ENCODE measurements around the gene NRP1. TPM values are rescaled to one million over a fixed set of nuclear protein-coding genes. Genes with fewer than 3 reads are reported as not detected.

NRP1 gene
- total and polyA plus RNA-seq, 4 donors: 14.6 to 55.6 (median 37.8) TPM

DNA sequence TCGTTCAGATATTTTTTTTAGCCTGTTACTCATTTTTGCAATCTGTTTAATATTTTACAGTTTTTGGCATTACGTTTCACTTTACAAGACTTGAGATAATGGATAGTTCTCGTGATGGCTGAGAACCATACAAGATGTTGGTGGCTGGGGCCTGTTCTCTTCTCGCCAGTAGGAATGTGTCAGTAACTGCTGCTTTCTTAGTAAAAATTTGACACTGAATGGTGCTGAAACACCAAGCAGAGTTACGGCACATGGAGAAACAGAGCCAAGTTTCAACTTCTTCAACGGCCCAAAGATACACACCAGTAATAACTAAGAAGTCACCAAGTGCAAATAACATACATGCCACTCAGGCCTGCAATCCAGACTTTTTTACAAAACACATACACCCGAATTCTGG is 130.4 kb downstream of the NRP1 start:
- Histone ChIP-seq H3K4me3 (ENCODE audit: low read depth in 1 of 3, low read length in 3 of 3) (no peak overlapping the region), H3K9me3 (ENCODE audit: control insufficient read depth in 4 of 4, low read length in 3 of 4) (no peaks in the 10 kb centered on the region), H3K27ac (ENCODE audit: low read depth in 1 of 2, low read length in 2 of 2) (no peak overlapping the region), H3K27me3 (ENCODE audit: control insufficient read depth in 4 of 4, insufficient read depth in 4 of 4, low read length in 3 of 4) (no peaks in the 10 kb centered on the region), H3K9ac (ENCODE audit: low read depth in 1 of 2, low read length in 2 of 2) (no peak overlapping the region), H3K36me3 (ENCODE audit: control insufficient read depth in 4 of 4, insufficient read depth in 3 of 4, low read depth in 1 of 4, low read length in 3 of 4) (peaks cover 0 to 22% (median 8%) of the 10 kb centered on the region in 4 donors), H3K4me1 (ENCODE audit: control insufficient read depth in 4 of 4, insufficient read depth in 4 of 4, low read length in 3 of 4) (peaks cover under 1 to 4% (median 2%) of the 10 kb centered on the region in 4 donors)
- no peak for TF ChIP-seq NR2F2 (IDR thresholded peaks at IDR 0.05)
- TF ChIP-seq, protein P1, sequence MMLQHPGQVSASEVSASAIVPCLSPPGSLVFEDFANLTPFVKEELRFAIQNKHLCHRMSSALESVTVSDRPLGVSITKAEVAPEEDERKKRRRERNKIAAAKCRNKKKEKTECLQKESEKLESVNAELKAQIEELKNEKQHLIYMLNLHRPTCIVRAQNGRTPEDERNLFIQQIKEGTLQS (IDR thresholded peaks at IDR 0.05): no peak
- no peak for TF ChIP-seq RAD21 (IDR thresholded peaks at IDR 0.05)
- TF ChIP-seq HNF4G (IDR thresholded peaks at IDR 0.05): no peak
- no peak for TF ChIP-seq CTCF (IDR thresholded peaks at IDR 0.05; ENCODE audit: low read depth, low read length, missing input control)
- TF ChIP-seq ZBTB33 (IDR thresholded peaks at IDR 0.05): no peak
- TF ChIP-seq FOXA2 (IDR thresholded peaks at IDR 0.05): no peak
- no peak for TF ChIP-seq YY1 (IDR thresholded peaks at IDR 0.05)
- no peak for TF ChIP-seq MAX (IDR thresholded peaks at IDR 0.05)
- no peak for TF ChIP-seq GABPA (IDR thresholded peaks at IDR 0.05 in 1 of 2, conservative IDR thresholded peaks at IDR 0.05 in 1 of 2)
- no peak for TF ChIP-seq SP1 (IDR thresholded peaks at IDR 0.05)
- TF ChIP-seq RXRA (IDR thresholded peaks at IDR 0.05): no peak
- DNase-seq (ENCODE audit: low spot score): no peak
- WGBS: 77% methylated on average over 7 of the region's 7 CpGs

DNA sequence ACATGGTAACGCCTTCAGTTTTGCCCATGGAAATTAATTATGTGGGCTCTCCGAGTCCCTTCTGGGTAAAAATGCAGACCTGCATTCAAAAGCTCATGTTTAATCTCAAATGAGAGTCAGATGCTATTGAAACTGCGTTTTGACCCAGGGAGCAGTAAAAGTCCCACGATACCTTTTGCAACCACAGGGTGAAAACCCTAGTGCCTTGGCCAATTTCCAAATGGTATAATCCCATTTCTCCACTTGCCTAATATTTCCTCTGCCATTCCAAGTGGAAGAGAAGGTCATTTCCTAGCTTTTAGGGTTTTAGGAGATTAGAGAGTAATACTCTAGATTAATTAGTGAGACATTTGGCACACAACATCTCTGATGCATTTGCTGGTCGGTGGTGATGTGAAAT is 132.5 kb downstream of the NRP1 start:
- 70% methylated on average over 5 of the region's 5 CpGs for WGBS
- no peak overlapping the region for H3K27ac ChIP-seq (ENCODE audit: low read depth in 1 of 2, low read length in 2 of 2)
- H3K36me3 ChIP-seq (ENCODE audit: control insufficient read depth in 4 of 4, insufficient read depth in 3 of 4, low read depth in 1 of 4, low read length in 3 of 4): peaks cover 0 to 15% (median 7%) of the 10 kb centered on the region in 4 donors

More for the DNA sequence above, 132.5 kb downstream of the NRP1 start:
- Histone ChIP-seq H3K4me3 (ENCODE audit: low read depth in 1 of 3, low read length in 3 of 3) (no peak overlapping the region), H3K4me1 (ENCODE audit: control insufficient read depth in 4 of 4, insufficient read depth in 4 of 4, low read length in 3 of 4) (peaks cover 4 to 11% (median 10%) of the 10 kb centered on the region in 4 donors), H3K27me3 (ENCODE audit: control insufficient read depth in 4 of 4, insufficient read depth in 4 of 4, low read length in 3 of 4) (no peaks in the 10 kb centered on the region), H3K9me3 (ENCODE audit: control insufficient read depth in 4 of 4, low read length in 3 of 4) (no peaks in the 10 kb centered on the region), H3K9ac (ENCODE audit: low read depth in 1 of 2, low read length in 2 of 2) (no peak overlapping the region)
- no peak for DNase-seq (ENCODE audit: low spot score)
- TF ChIP-seq RAD21 (IDR thresholded peaks at IDR 0.05): peak in 1 of 2 donors; percentile 29
- no peak for TF ChIP-seq JUND (IDR thresholded peaks at IDR 0.05)
- peak; percentile 21 for TF ChIP-seq CTCF (IDR thresholded peaks at IDR 0.05; ENCODE audit: low read depth, low read length, missing input control)
